Fibroblast of lung (primary cell): Measurements from ENCODE around the gene SF3B5. TPM values are rescaled to one million over a fixed set of nuclear protein-coding genes. Genes with fewer than 3 reads are reported as not detected.

Experiments used
- DNase-seq, 2 donors: peaks; one replicate each; pipeline versions ENCODE4 v3.0.0 to v3.0.0-alpha.2; 2010; ENCODE audit warnings: low read depth in 2 of 2
- H2AFZ ChIP-seq: 2 replicates; pipeline ENCODE4 v1.5.1; 2012; ENCODE audit warnings: low read length, control low read depth, inconsistent platforms
- H3K27ac ChIP-seq: 2 replicates; pipeline ENCODE4 v1.5.1; 2011; ENCODE audit warnings: low read length, control low read depth; ENCODE audit not compliant: insufficient read depth
- H3K27me3 ChIP-seq: 2 replicates; pipeline ENCODE4 v1.5.1; 2011; ENCODE audit warnings: mild to moderate bottlenecking, low read length; ENCODE audit not compliant: control insufficient read depth, insufficient read depth
- H3K36me3 ChIP-seq: 2 replicates; pipeline ENCODE4 v1.5.1; 2011; ENCODE audit warnings: low read length; ENCODE audit not compliant: control insufficient read depth, insufficient read depth
- H3K4me1 ChIP-seq: 2 replicates; pipeline ENCODE4 v1.5.1; 2011; ENCODE audit warnings: low read length; ENCODE audit not compliant: control insufficient read depth, insufficient read depth; ENCODE audit errors: extremely low read depth
- H3K4me2 ChIP-seq: 2 replicates; pipeline ENCODE4 v1.5.1; 2011; ENCODE audit warnings: low read length, control low read depth; ENCODE audit not compliant: insufficient read depth; ENCODE audit errors: extremely low read depth
- H3K4me3 ChIP-seq, 4 experiments: fragments of 200-600 bp in 1 of 4; sonication (generic) in 1 of 4; replicated peaks in 1 of 4; 2 replicates each; pipeline ENCODE4 v1.5.1; 2011 to 2016; ENCODE audit warnings: low read length in 4 of 4, low read depth in 3 of 4, mild to moderate bottlenecking in 3 of 4, control low read depth in 2 of 4, inconsistent platforms in 1 of 4, mixed read lengths in 1 of 4; ENCODE audit not compliant: insufficient read depth in 1 of 4; ENCODE audit errors: control extremely low read depth in 1 of 4
- H3K79me2 ChIP-seq: 2 replicates; pipeline ENCODE4 v1.5.1; 2012; ENCODE audit warnings: mild to moderate bottlenecking, low read length, inconsistent platforms; ENCODE audit not compliant: control insufficient read depth, insufficient read depth
- H3K9ac ChIP-seq: 2 replicates; pipeline ENCODE4 v1.5.1; 2011; ENCODE audit warnings: mild to moderate bottlenecking, low read length, control low read depth; ENCODE audit not compliant: insufficient read depth
- H3K9me3 ChIP-seq: 2 replicates; pipeline ENCODE4 v1.5.1; 2012; ENCODE audit warnings: low read depth, low read length; ENCODE audit not compliant: control insufficient read depth, insufficient read depth
- H4K20me1 ChIP-seq: 2 replicates; pipeline ENCODE4 v1.5.1; 2011; ENCODE audit warnings: low read length; ENCODE audit not compliant: control insufficient read depth, insufficient read depth; ENCODE audit errors: extremely low read depth
- EZH2 ChIP-seq: IDR thresholded peaks from 2 replicates; pipeline ENCODE4 v1.5.1; 2012; ENCODE audit warnings: low read length, control low read depth, mild to moderate bottlenecking; ENCODE audit errors: missing control alignments
- polyA plus RNA-seq, 2 donors: library from polyadenylated mRNA; depleted of rRNA in 1 of 2; stranded (reverse) in 1 of 2; unstranded in 1 of 2; fragments of >200 nt; gene quantifications; 2 replicates each; pipeline ENCODE4 v1.2.1, GENCODE V29; 2011 to 2012; ENCODE audit warnings: missing spikeins in 1 of 2
- total RNA-seq: library from RNA; depleted of rRNA; stranded (reverse); fragments of >200 nt; gene quantifications from 2 replicates; pipeline ENCODE4 v1.2.1, GENCODE V29; 2014
- TF ChIP-seq, protein P1 (sequence below), 2 donors: IDR thresholded peaks in 1 of 2; conservative IDR thresholded peaks in 1 of 2; 1 replicate in 1 of 2; 2 replicates in 1 of 2; pipeline ENCODE4 v1.5.1; 2011 to 2012; ENCODE audit warnings: low read length in 2 of 2, control low read depth in 1 of 2, inconsistent platforms in 1 of 2, low read depth in 1 of 2, mild to moderate bottlenecking in 1 of 2

Gene SF3B5
- total and polyA plus RNA-seq, 2 donors (not counting 1 experiment from before 2014, with no cell fraction given), result 75.1 to 148 TPM

GRCh38 chr6:144075875-144076274 is 19.5 kb downstream of the SF3B5 start:
- Histone ChIP-seq H3K4me3 (no peak overlapping the region), H4K20me1 (no peaks in the 10 kb centered on the region), H3K79me2 (no peaks in the 10 kb centered on the region), H3K4me2 (no peak overlapping the region), H3K27ac (no peak overlapping the region), H3K4me1 (no peaks in the 10 kb centered on the region), H3K27me3 (peaks cover 5% of the 10 kb centered on the region), H3K9me3 (no peaks in the 10 kb centered on the region), H3K9ac (no peak overlapping the region), H2AFZ (no peak overlapping the region), H3K36me3 (no peaks in the 10 kb centered on the region)
- no peak for DNase-seq
- TF ChIP-seq EZH2, result no peak
- TF ChIP-seq, protein P1, sequence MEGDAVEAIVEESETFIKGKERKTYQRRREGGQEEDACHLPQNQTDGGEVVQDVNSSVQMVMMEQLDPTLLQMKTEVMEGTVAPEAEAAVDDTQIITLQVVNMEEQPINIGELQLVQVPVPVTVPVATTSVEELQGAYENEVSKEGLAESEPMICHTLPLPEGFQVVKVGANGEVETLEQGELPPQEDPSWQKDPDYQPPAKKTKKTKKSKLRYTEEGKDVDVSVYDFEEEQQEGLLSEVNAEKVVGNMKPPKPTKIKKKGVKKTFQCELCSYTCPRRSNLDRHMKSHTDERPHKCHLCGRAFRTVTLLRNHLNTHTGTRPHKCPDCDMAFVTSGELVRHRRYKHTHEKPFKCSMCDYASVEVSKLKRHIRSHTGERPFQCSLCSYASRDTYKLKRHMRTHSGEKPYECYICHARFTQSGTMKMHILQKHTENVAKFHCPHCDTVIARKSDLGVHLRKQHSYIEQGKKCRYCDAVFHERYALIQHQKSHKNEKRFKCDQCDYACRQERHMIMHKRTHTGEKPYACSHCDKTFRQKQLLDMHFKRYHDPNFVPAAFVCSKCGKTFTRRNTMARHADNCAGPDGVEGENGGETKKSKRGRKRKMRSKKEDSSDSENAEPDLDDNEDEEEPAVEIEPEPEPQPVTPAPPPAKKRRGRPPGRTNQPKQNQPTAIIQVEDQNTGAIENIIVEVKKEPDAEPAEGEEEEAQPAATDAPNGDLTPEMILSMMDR (conservative IDR thresholded peaks at IDR 0.05 in 1 of 2, IDR thresholded peaks at IDR 0.05 in 1 of 2; ENCODE audit: low read depth in 1 of 2, low read length in 2 of 2), result no peak

- Histone ChIP-seq H3K9me3 (no peaks in the 10 kb centered on the region), H3K27ac (no peak overlapping the region), H3K27me3 (peaks cover 5% of the 10 kb centered on the region), H3K9ac (no peak overlapping the region), H3K79me2 (no peaks in the 10 kb centered on the region), H3K4me1 (no peaks in the 10 kb centered on the region), H2AFZ (no peak overlapping the region), H3K36me3 (no peaks in the 10 kb centered on the region), H3K4me2 (no peak overlapping the region), H4K20me1 (no peaks in the 10 kb centered on the region), H3K4me3 (no peak overlapping the region)
- DNase-seq, result no peak
- TF ChIP-seq, protein P1 (conservative IDR thresholded peaks at IDR 0.05 in 1 of 2, IDR thresholded peaks at IDR 0.05 in 1 of 2; ENCODE audit: low read depth in 1 of 2, low read length in 2 of 2), result no peak
- no peak for TF ChIP-seq EZH2
Measured at GRCh38 chr6:144075187-144075586, 20.2 kb downstream of the SF3B5 start.

- Histone ChIP-seq H3K4me1 (no peaks in the 10 kb centered on the region), H4K20me1 (no peaks in the 10 kb centered on the region), H3K4me2 (no peak overlapping the region), H3K27ac (no peak overlapping the region), H3K36me3 (no peaks in the 10 kb centered on the region), H3K4me3 (no peak overlapping the region), H3K9me3 (no peaks in the 10 kb centered on the region), H3K9ac (no peak overlapping the region), H3K27me3 (peaks cover 7% of the 10 kb centered on the region), H2AFZ (no peak overlapping the region), H3K79me2 (no peaks in the 10 kb centered on the region)
- no peak for DNase-seq
- no peak for TF ChIP-seq EZH2
- TF ChIP-seq, protein P1 (conservative IDR thresholded peaks at IDR 0.05 in 1 of 2, IDR thresholded peaks at IDR 0.05 in 1 of 2; ENCODE audit: low read depth in 1 of 2, low read length in 2 of 2), result no peak
Measured at GRCh38 chr6:144073024-144073423, 22.3 kb downstream of the SF3B5 start.
